ENCODE measurements around the gene MRPS6. TPM values are rescaled to one million over a fixed set of nuclear protein-coding genes. Genes with fewer than 3 reads are reported as not detected.

Gene MRPS6
- total and polyA plus RNA-seq, 7 donors: 41.0 to 118 (median 78.8) TPM

GRCh38 chr21:34132926-34133325, 59.5 kb downstream of the MRPS6 start:
- H3K9me3 ChIP-seq: no peaks in the 10 kb centered on the region

DNA sequence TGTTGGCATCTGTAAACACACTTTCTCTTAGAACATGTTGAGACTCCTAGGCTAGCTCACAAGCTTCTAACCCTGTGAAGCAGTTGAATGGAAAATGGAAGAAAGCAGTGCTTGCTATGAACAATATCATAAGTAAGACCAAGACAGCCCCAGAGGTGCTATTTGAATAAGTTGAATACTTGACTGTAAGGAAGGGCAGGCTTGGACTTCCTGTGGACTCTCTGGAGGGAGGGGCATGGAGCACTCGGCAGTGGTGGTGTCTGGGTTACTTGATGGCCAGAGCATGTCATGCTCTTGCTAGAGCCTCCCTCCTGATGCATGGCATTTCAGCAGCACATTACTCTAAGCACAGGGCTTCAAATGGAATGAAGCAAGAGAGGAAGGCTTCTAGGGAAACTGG, 60.0 kb downstream of the MRPS6 start:
- 69 to 71% methylated on average over 1 of the region's 1 CpG for WGBS, 2 donors
- Histone ChIP-seq H3K27ac (peak overlapping the region; percentile 80 to 89 (median 82)), H3K4me1 (peaks cover 0 to 60% (median 58%) of the 10 kb centered on the region in 4 donors), H3K36me3 (peaks cover 0 to 5% (median 0%) of the 10 kb centered on the region in 4 donors), H3K27me3 (no peaks in the 10 kb centered on the region), H3K9me3 (no peaks in the 10 kb centered on the region), H3K4me3 (no peak overlapping the region)
- DNase-seq: no peak
- TF ChIP-seq POLR2A (IDR thresholded peaks at IDR 0.05): no peak
- TF ChIP-seq EP300 (IDR thresholded peaks at IDR 0.05): no peak
- TF ChIP-seq, protein P1, sequence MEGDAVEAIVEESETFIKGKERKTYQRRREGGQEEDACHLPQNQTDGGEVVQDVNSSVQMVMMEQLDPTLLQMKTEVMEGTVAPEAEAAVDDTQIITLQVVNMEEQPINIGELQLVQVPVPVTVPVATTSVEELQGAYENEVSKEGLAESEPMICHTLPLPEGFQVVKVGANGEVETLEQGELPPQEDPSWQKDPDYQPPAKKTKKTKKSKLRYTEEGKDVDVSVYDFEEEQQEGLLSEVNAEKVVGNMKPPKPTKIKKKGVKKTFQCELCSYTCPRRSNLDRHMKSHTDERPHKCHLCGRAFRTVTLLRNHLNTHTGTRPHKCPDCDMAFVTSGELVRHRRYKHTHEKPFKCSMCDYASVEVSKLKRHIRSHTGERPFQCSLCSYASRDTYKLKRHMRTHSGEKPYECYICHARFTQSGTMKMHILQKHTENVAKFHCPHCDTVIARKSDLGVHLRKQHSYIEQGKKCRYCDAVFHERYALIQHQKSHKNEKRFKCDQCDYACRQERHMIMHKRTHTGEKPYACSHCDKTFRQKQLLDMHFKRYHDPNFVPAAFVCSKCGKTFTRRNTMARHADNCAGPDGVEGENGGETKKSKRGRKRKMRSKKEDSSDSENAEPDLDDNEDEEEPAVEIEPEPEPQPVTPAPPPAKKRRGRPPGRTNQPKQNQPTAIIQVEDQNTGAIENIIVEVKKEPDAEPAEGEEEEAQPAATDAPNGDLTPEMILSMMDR (IDR thresholded peaks at IDR 0.05): no peak
- TF ChIP-seq POLR2AphosphoS5 (IDR thresholded peaks at IDR 0.05): no peak
- intact Hi-C loops (cut with DNase I): no loop called here

More at GRCh38 chr21:34132926-34133325, 59.5 kb downstream of the MRPS6 start:
- Histone ChIP-seq H3K4me3 (no peak overlapping the region), H3K4me1 (peaks cover 0 to 64% (median 62%) of the 10 kb centered on the region in 4 donors), H3K36me3 (peaks cover 0 to 5% (median 0%) of the 10 kb centered on the region in 4 donors), H3K27ac (peak overlapping the region; percentile 80 to 89 (median 82)), H3K27me3 (no peaks in the 10 kb centered on the region)
- no peak for DNase-seq
- intact Hi-C loops (cut with DNase I): no loop called here
- 64 to 85% methylated on average over 4 of the region's 4 CpGs for WGBS, 2 donors
- TF ChIP-seq, protein P1 (IDR thresholded peaks at IDR 0.05): no peak
- TF ChIP-seq POLR2AphosphoS5 (IDR thresholded peaks at IDR 0.05) (no peak), EP300 (IDR thresholded peaks at IDR 0.05) (no peak), POLR2A (IDR thresholded peaks at IDR 0.05) (no peak)

GRCh38 chr21:34133802-34134201, 60.4 kb downstream of the MRPS6 start:
- 92 to 95% methylated on average over 2 of the region's 2 CpGs for WGBS, 2 donors
- TF ChIP-seq POLR2AphosphoS5 (IDR thresholded peaks at IDR 0.05) (no peak), EP300 (IDR thresholded peaks at IDR 0.05) (no peak), POLR2A (IDR thresholded peaks at IDR 0.05) (no peak)
- TF ChIP-seq, protein P1 (IDR thresholded peaks at IDR 0.05): peak in 2 of 4 experiments; percentile 13
- intact Hi-C loops (cut with DNase I): no loop called here

GRCh38 chr21:34135330-34135729, 62.0 kb downstream of the MRPS6 start:
- H3K9me3 ChIP-seq: no peaks in the 10 kb centered on the region
- no peak overlapping the region for H3K4me3 ChIP-seq
- H3K27me3 ChIP-seq: no peaks in the 10 kb centered on the region
- no peak for TF ChIP-seq POLR2AphosphoS5 (IDR thresholded peaks at IDR 0.05)
- no peak for TF ChIP-seq POLR2A (IDR thresholded peaks at IDR 0.05)
- TF ChIP-seq, protein P1 (IDR thresholded peaks at IDR 0.05): no peak
- no peak for TF ChIP-seq EP300 (IDR thresholded peaks at IDR 0.05)
- peaks cover 0 to 41% (median 38%) of the 10 kb centered on the region in 4 donors for H3K4me1 ChIP-seq
- no peak for DNase-seq
- no peak overlapping the region for H3K27ac ChIP-seq
- 95 to 98% methylated on average over 5 of the region's 5 CpGs for WGBS, 2 donors
- intact Hi-C loops (cut with DNase I): no loop called here
- H3K36me3 ChIP-seq: peaks cover 0 to 5% (median 0%) of the 10 kb centered on the region in 4 donors

More at GRCh38 chr21:34133802-34134201, 60.4 kb downstream of the MRPS6 start:
- no peaks in the 10 kb centered on the region for H3K9me3 ChIP-seq
- no peaks in the 10 kb centered on the region for H3K27me3 ChIP-seq
- DNase-seq: no peak
- H3K4me3 ChIP-seq: no peak overlapping the region
- H3K27ac ChIP-seq: peak overlapping the region in 3 of 4 donors; percentile 80 to 89 (median 81)
- peaks cover 0 to 5% (median 0%) of the 10 kb centered on the region in 4 donors for H3K36me3 ChIP-seq
- peaks cover 0 to 56% (median 53%) of the 10 kb centered on the region in 4 donors for H3K4me1 ChIP-seq
